Activated B cell treated with CpG ODN at 0.5 μM for 24 hours (primary cell): ENCODE measurements around the gene CRHR2. TPM values are rescaled to one million over a fixed set of nuclear protein-coding genes. Genes with fewer than 3 reads are reported as not detected.

Source experiments
- ATAC-seq: fragments of 200-7000 bp; cut with Tn5 transposase; one replicate; pipeline ENCODE4 v1.10.0; 2021; ENCODE audit warnings: low read depth, mild to moderate bottlenecking, moderate library complexity
- CTCF ChIA-PET: fragments of 350-600 bp; sonication (Branson Sonifier 250); formaldehyde crosslinking; loops from one replicate; lab custom pipeline; 2021; ENCODE audit warnings: antibody characterized with exemption; lab: Charles Lee
- POLR2A ChIA-PET: fragments of 350-600 bp; sonication (Branson Sonifier 250); formaldehyde crosslinking; loops from one replicate; lab custom pipeline; 2021; ENCODE audit warnings: antibody characterized with exemption; lab: Charles Lee
- DNase-seq: peaks from one replicate; pipeline ENCODE4 v3.0.0; 2022
- H3K27ac Mint-ChIP-seq: one replicate; pipeline ENCODE4 v1.8.0; 2020; ENCODE audit warnings: mixed read lengths
- H3K27me3 Mint-ChIP-seq: one replicate; pipeline ENCODE4 v1.8.0; 2021; ENCODE audit warnings: mixed read lengths
- H3K36me3 Mint-ChIP-seq: one replicate; pipeline ENCODE4 v1.8.0; 2021; ENCODE audit warnings: low read depth, mixed read lengths
- H3K4me1 Mint-ChIP-seq: one replicate; pipeline ENCODE4 v1.8.0; 2021; ENCODE audit warnings: mixed read lengths
- H3K4me3 Mint-ChIP-seq: one replicate; pipeline ENCODE4 v1.8.0; 2020; ENCODE audit warnings: mild to moderate bottlenecking, mixed read lengths
- H3K9me3 Mint-ChIP-seq: one replicate; pipeline ENCODE4 v1.8.0; 2020; ENCODE audit warnings: mixed read lengths
- intact Hi-C: fragments of 100-400 bp; cut with micrococcal nuclease; formaldehyde crosslinking; loops from one replicate; pipeline ENCODE4 v1.15.1; 2024
- total RNA-seq: library from RNA; stranded (reverse); gene quantifications from 2 replicates; pipeline ENCODE4 v1.2.3, GENCODE V29; 2022
- TF ChIP-seq, protein P1 (sequence below): fragments of 200-600 bp; IDR thresholded peaks from one replicate; pipeline ENCODE4 v1.8.0; 2022; ENCODE audit warnings: antibody characterized with exemption, mild to moderate bottlenecking

Gene CRHR2
- total RNA-seq, 1 donor from 2014 or later, result not detected

- intact Hi-C loops, result no loop called here
- POLR2A ChIA-PET, result interaction anchor here (0.5 kb wide), 1 partner anchor 11 kb away, joined by 3 read pairs; no protein-coding TSS in a partner anchor
- H3K4me1 Mint-ChIP-seq, result no peaks in the 10 kb centered on the region
- no peak overlapping the region for H3K27ac Mint-ChIP-seq
- ATAC-seq, result no peak
- H3K27me3 Mint-ChIP-seq, result no peaks in the 10 kb centered on the region
- TF ChIP-seq, protein P1, sequence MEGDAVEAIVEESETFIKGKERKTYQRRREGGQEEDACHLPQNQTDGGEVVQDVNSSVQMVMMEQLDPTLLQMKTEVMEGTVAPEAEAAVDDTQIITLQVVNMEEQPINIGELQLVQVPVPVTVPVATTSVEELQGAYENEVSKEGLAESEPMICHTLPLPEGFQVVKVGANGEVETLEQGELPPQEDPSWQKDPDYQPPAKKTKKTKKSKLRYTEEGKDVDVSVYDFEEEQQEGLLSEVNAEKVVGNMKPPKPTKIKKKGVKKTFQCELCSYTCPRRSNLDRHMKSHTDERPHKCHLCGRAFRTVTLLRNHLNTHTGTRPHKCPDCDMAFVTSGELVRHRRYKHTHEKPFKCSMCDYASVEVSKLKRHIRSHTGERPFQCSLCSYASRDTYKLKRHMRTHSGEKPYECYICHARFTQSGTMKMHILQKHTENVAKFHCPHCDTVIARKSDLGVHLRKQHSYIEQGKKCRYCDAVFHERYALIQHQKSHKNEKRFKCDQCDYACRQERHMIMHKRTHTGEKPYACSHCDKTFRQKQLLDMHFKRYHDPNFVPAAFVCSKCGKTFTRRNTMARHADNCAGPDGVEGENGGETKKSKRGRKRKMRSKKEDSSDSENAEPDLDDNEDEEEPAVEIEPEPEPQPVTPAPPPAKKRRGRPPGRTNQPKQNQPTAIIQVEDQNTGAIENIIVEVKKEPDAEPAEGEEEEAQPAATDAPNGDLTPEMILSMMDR, result no peak
- CTCF ChIA-PET, result no interaction called here
- H3K4me3 Mint-ChIP-seq, result no peak overlapping the region
- H3K36me3 Mint-ChIP-seq, result peaks cover 90% of the 10 kb centered on the region
- H3K9me3 Mint-ChIP-seq, result no peaks in the 10 kb centered on the region
- DNase-seq, result no peak
Measured at GRCh38 chr7:30604901-30605300, 77.4 kb downstream of the CRHR2 start.

Other genes with a start within 250 kb of the CRHR2 start
- 11.7 and 14.0 TPM in 2 replicates for gene NOD1, start 203.7 kb downstream of the CRHR2 start, total RNA-seq
- gene GGCT, start 177.6 kb downstream of the CRHR2 start, total RNA-seq, result 22.7 and 24.4 TPM in 2 replicates
- gene GARS1, start 87.6 kb downstream of the CRHR2 start, total RNA-seq, result 197 and 214 TPM in 2 replicates
- 0.11 and 0.17 TPM in 2 replicates for gene INMT, start 69.7 kb upstream of the CRHR2 start, total RNA-seq
- gene MINDY4, start 89.0 kb upstream of the CRHR2 start, total RNA-seq, result 1.2 and 1.3 TPM in 2 replicates
- 0.44 TPM in 1 of 2 replicates, not detected in the other for gene AQP1, start 229.4 kb upstream of the CRHR2 start, total RNA-seq